HPDE6-E6E7 (cell line): ENCODE results near the gene MBOAT1.
"Not testable (repeated sequence)": the region's sequence is repeated elsewhere in the genome, so short reads cannot be mapped to it uniquely, and the experiment has no call there.

Experiments
- DNase-seq: peaks from one replicate; pipeline ENCODE4 v3.0.0; 2011; ENCODE audit warnings: missing footprints; ENCODE audit errors: extremely low spot score

MBOAT1 gene

GRCh38 chr6:20203561-20204511 lies 8.4 kb downstream of the MBOAT1 start:
- DNase-seq = peak; percentile 21

DNA sequence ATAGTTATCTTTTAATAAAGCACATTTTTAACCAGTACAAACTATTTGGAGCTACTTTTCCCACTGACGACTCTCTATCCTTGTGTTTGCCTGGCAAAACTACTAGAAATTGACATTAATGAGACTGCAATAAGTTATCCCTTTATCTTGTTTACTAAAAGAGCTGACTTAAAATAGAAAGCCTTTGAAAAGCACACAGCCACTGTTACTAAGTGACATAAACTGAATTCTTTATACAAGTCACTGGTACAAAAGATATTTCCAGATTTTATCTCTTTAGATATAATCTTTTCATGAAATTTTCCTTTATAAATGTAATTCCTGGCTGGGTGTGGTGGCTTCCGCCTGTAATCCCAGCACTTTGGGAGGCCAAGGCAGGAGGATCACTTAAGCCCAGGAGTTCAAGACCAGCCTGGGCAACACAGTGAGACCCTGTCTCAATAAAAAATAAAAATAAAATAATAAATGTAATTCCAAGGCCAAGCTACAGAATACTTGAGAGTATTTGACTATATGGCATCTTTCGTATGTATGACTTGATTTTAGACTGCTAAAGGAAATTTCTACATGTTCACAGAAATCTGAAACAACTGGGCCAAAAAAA lies 9.5 kb downstream of the MBOAT1 start:
- no peak for DNase-seq

- no peak for DNase-seq
Observed at GRCh38 chr6:20202324-20202658, 10.0 kb downstream of the MBOAT1 start.

DNA sequence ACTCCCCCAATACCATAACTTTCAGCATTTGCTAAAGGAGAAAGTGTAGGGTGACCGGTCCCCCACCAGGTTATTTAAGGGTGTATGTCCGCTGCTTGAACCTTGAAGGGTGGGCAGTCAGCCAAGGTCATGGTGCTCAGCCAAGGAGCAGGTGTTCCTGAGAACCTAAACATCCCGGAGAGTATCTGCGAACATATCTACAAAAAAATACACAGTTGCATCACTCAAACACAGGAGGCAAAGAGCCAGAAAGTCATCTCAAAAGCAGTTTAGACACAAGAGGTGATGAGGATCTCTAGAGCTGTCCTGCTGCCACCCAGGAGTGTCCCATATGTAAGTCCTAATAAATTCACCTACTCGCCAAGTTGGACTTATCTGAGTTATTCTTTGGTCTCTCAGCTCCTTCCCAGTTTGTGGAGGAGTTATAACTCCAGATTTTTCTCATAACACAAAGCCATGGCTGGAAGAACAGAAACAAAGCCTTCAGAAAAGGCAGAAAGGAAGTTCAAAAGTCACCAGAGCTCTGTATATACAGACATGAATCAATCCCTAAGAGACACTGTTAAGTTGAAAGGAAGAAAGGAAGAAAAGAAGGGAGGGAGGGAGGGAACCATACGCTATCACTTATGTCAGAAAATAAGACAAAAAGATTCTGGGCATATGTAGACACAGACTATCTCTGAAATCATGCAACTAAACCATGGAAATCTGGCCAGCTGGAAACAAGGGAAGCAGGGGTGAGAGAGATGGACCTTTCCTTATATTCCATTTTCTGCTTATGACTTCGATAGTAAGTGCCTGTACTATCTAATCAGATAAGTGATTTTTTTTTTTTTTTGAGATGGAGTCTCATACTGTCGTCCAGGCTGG lies 11.3 kb downstream of the MBOAT1 start:
- DNase-seq = no peak

DNA sequence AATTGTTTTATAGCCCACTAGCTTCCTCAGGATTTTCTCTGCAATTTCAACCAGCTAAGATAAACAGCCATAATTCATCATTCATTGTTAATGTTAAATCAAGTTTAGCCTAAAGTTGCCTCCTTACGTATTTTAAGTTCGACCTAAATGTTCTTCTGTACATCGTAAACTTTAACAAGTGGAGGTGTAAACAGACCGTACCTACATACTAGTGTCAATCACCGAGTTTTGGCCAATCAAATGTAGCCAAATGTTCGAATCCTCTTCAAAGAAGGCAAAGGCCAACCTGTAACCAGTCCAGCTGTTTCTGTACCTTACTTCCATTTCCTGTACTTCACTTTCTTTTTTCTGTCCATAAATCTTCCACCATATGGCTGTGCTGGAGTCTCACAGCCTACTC lies 13.5 kb downstream of the MBOAT1 start:
- no peak for DNase-seq

DNA sequence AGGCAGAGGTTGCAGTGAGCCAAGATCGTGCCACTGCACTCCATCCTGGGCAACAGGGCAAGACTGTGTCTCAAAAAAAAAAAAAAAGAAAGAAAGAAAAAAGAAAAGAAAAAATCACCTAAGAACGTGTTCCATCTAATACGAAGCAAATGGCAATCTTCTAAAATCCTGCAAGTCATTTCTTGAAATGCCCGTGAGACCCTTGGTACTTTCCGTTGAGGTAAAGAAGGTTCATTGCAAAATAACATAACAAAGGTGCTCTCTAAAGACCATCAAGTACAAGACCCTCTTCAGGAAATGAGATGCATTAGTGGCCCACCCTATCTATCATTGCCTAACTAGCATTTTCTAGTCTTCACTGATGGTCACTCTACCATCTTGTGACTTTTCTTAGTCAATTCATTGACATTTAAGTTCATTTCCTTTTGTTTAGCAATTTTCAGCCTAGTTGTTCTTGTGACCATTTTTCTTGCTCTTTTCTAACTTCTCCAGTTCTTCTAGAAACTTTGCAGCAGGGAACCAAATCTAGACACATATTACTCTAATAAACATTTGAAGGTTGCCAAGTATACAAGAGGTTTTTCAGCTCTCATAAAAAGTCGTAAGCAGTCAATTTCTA lies 14.0 kb downstream of the MBOAT1 start:
- DNase-seq = no peak

DNA sequence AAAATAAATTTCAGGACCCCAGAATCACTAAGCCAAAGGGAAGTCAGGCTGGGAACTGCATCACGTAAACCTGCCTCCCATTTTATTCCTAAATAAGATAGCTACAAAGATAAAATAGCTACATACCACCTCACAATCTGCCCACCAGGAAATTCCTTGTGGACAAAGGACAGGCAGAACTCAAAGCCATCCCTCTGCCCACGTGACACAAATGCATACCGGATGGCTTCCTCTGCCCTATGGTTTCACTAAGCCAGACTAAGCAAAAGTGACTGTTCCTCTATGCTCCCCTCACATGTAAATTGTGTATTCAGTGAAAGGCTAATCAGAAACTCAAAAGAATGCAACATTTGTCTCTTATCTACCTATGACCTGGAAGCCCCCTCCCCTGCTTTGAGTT lies 15.0 kb downstream of the MBOAT1 start:
- DNase-seq = no peak

- no peak for DNase-seq
Observed at GRCh38 chr6:20192625-20193024, 19.6 kb downstream of the MBOAT1 start.

DNA sequence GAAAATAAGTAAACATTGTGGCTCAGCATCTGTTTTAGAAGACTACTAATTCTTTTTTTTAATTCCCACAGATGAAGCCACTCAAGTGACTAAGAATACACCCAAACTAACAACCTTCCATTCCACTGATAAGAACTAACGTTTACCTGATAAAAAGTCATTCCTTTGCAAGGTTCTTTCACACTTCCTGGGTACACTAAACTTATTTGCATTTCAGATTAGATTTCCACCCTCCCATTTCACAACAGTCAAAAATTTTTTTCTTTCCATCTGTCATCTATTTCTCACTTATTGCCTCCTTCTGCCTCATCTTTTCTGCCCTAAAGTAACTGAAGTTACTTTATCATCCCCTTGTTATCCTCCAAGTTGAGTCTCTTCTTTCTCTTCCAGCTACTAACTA lies 20.3 kb downstream of the MBOAT1 start:
- no peak for DNase-seq

DNA sequence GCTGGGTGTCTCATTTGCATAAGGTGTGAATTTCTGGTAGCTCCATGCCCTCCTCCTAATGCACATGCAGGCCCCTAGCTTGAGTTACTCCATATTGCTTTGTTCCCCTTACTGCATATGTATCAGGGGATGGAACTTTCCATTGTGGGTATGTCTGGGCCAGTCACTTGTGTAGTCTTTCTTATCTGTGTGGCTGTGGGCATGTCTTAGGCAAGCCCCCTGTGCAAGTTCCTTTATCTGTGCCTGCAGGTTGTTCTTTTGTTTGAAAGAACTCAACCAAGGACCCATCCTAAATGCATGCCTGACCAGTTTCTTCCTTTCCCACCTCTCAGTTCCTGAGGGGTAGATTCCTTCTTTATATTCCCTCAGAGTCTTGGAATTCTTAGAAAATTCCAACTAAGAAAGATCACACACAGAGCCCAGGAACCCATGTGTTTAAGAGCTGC lies 23.6 kb downstream of the MBOAT1 start:
- DNase-seq = no peak

DNA sequence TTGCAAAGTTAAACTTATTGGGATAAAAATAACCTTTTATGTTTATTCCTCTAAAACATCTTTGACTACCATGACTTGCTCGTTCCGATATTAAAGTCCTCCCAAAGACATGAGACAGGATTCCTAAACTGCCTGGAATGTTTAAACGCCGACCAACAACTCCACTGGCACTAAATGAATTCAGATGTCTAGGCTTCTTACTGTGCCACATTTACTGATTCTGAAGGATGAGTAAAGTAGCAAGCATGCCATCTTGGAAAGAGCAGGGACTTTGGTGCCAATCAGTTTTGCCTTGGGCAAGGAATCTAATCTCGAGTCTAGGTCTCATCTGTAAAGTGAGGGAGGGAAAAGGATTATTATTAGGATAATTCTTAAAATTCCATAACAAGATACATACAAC lies 25.3 kb downstream of the MBOAT1 start:
- no peak for DNase-seq

DNA sequence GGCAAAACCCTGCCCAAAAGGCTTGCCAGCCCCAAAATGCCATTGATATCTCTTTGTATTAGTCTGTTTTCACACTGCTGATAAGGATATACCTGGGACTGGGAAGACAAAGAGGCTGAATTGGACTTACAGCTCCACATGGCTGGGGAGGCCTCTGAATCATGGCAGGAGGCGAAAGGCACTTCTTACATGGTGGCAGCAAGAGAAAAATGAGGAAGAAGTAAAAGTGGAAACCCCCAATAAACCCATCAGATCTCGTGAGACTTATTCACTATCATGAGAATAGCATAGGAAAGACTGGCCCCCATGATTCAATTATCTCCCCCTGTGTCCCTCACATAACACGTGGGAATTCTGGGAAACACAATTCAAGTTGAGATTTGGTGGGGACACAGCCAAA lies 28.6 kb downstream of the MBOAT1 start:
- DNase-seq = no peak

GRCh38 chr6:20182926-20183521 lies 29.2 kb downstream of the MBOAT1 start:
- peak; percentile 36 for DNase-seq

DNA sequence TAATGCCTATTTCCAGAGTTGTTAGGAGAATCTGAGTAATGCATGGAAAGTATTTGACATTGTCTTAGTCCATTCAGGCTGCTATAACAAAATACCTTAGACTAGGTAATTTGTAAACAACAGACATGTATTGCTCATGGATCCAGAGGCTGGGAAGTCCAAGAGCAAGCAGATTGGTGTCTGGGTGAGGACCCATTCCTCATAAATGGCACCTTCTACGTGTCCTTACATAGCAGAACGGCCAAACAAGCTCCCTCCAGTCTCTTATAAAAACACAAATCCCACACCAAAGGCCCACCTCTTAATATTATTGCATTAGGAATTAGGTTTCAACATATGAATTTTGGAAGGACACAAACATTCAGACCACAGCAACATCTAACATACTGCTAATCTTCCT lies 30.2 kb downstream of the MBOAT1 start:
- no peak for DNase-seq

DNA sequence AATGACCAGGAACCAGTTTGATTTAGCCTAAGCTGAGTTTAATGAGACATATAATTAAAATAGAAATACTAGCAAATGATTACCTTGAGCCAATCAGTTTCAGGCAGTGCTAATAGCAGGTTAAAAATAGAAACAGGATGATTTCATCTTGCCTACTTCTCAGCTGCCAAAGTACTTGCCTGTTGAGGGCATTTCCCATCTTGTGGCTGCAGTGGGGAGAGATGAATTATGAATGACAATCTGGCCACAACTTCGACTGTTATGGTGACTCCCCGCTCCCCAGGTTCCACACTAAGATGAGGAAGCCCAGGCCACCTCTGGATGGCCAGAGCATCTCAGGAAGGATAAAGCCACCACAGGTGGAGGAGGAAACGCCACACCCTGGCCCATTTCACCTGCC lies 31.3 kb downstream of the MBOAT1 start:
- DNase-seq = no peak

- DNase-seq = not testable (repeated sequence)
Observed at GRCh38 chr6:20179287-20180045, 32.8 kb downstream of the MBOAT1 start.

GRCh38 chr6:20178327-20178726 lies 33.9 kb downstream of the MBOAT1 start:
- no peak for DNase-seq

GRCh38 chr6:20175810-20176410 lies 36.4 kb downstream of the MBOAT1 start:
- DNase-seq = no peak

DNA sequence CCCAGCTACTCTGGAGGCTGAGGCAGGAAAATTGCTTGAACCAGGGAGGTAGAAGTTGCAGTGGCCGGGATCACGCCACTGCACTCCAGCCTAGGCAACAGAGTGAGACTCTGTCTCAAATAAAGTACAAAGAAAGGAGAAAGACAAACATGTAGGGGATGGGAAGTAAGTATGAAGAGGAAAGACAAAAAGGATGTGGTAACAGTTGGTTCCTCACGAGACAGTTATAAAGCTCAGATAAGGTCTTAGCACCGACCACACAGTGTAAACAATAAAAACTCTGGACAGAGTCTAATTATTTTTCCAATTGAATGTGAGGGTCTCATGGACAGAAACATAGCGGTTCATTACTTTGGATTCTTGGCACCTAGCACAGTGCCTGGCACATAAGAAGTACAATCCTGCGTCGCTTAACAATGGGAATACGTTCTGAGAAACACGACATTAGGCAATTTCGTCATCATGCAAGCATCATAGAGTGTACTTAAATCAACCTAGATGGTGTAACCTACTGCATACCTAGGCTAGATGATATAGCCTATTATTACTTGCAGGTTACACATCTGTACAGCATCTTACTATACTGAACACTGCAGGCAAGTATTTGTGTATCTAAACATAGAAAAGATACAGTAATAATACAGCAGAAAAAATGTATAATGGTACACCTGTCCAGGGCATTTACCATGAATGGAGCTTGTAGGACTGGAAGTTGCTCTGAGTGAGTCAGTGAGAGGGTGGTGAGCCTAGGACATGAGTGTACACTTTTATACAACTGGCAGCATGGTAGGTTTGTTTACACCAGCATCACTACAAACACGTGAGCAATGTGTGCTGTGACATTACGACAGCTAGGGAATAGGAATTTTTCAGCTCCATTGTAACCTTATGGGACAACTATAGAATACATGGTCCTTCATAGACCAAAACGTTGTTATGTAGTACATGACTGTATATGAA lies 38.2 kb downstream of the MBOAT1 start:
- DNase-seq = no peak
